ENCODE results near the gene FPGS.

The FPGS gene

GRCh38 chr9:127796852-127797370 is 5.8 kb upstream of the FPGS start:
- H4K20me1 ChIP-seq (ENCODE audit: control insufficient read depth, insufficient read depth, low read depth, low read length) = no peaks in the 10 kb centered on the region
- peaks cover 50% of the 10 kb centered on the region for H3K4me1 ChIP-seq (ENCODE audit: control insufficient read depth, low read length)
- H3K27me3 ChIP-seq (ENCODE audit: control insufficient read depth, low read length) = no peaks in the 10 kb centered on the region
- no peaks in the 10 kb centered on the region for H3K9me3 ChIP-seq (ENCODE audit: control insufficient read depth, insufficient read depth, low read length)
- H3K27ac ChIP-seq (ENCODE audit: low read depth, low read length) = peak overlapping the region; percentile 81
- no peaks in the 10 kb centered on the region for H3K79me2 ChIP-seq (ENCODE audit: control insufficient read depth, low read length)
- H3K36me3 ChIP-seq (ENCODE audit: control insufficient read depth, low read length) = peaks cover 17% of the 10 kb centered on the region
- peak overlapping the region; percentile 45 for H3K4me3 ChIP-seq (ENCODE audit: low read length)
- H3K9me2 ChIP-seq (replicated peaks; ENCODE audit: control insufficient read depth, low read length) = no peaks in the 10 kb centered on the region
- H3F3A ChIP-seq (ENCODE audit: control insufficient read depth, insufficient read depth) = peaks cover 44% of the 10 kb centered on the region
- TF ChIP-seq EZH2phosphoT487 (IDR thresholded peaks at IDR 0.05; ENCODE audit: borderline replicate concordance, low read length) (no peak), CTCF (IDR thresholded peaks at IDR 0.05; ENCODE audit: low read depth, low read length, poor library complexity, severe bottlenecking) (no peak)
- peak overlapping the region; percentile 57 for H3K4me2 ChIP-seq (ENCODE audit: low read length)

- peak overlapping the region; percentile 66 for H3K27ac ChIP-seq (ENCODE audit: low read depth, low read length)
Measured at GRCh38 chr9:127801955-127802575, 617 bp upstream of the FPGS start.

GRCh38 chr9:127803507-127804352 is 1.0 kb downstream of the FPGS start:
- Histone ChIP-seq H3F3A (ENCODE audit: control insufficient read depth, insufficient read depth) (peaks cover 4% of the 10 kb centered on the region; the same call in 1 of the 2 replicates), H3K4me2 (ENCODE audit: low read length) (peak overlapping the region; percentile 83), H3K4me3 (ENCODE audit: low read length) (peak overlapping the region; percentile 91), H3K27me3 (ENCODE audit: control insufficient read depth, low read length) (no peaks in the 10 kb centered on the region), H3K36me3 (ENCODE audit: control insufficient read depth, low read length) (peaks cover 37% of the 10 kb centered on the region), H3K9me3 (ENCODE audit: control insufficient read depth, insufficient read depth, low read length) (no peaks in the 10 kb centered on the region), H3K79me2 (ENCODE audit: control insufficient read depth, low read length) (peaks cover 36% of the 10 kb centered on the region), H4K20me1 (ENCODE audit: control insufficient read depth, insufficient read depth, low read depth, low read length) (peaks cover 6% of the 10 kb centered on the region; the same call in 1 of the 2 replicates), H3K4me1 (ENCODE audit: control insufficient read depth, low read length) (peaks cover 24% of the 10 kb centered on the region), H3K27ac (ENCODE audit: low read depth, low read length) (peak overlapping the region; percentile 65), H3K9me2 (replicated peaks; ENCODE audit: control insufficient read depth, low read length) (no peaks in the 10 kb centered on the region)
- no peak for TF ChIP-seq CTCF (IDR thresholded peaks at IDR 0.05; ENCODE audit: low read depth, low read length, poor library complexity, severe bottlenecking)
- TF ChIP-seq EZH2phosphoT487 (IDR thresholded peaks at IDR 0.05; ENCODE audit: borderline replicate concordance, low read length) = no peak

More at GRCh38 chr9:127801955-127802575, 617 bp upstream of the FPGS start:
- Histone ChIP-seq H3K4me3 (ENCODE audit: low read length) (peak overlapping the region; percentile 91), H4K20me1 (ENCODE audit: control insufficient read depth, insufficient read depth, low read depth, low read length) (peaks cover 6% of the 10 kb centered on the region; the same call in 1 of the 2 replicates), H3K36me3 (ENCODE audit: control insufficient read depth, low read length) (peaks cover 21% of the 10 kb centered on the region), H3F3A (ENCODE audit: control insufficient read depth, insufficient read depth) (peaks cover 17% of the 10 kb centered on the region), H3K4me2 (ENCODE audit: low read length) (peak overlapping the region; percentile 97), H3K4me1 (ENCODE audit: control insufficient read depth, low read length) (peaks cover 39% of the 10 kb centered on the region), H3K9me3 (ENCODE audit: control insufficient read depth, insufficient read depth, low read length) (no peaks in the 10 kb centered on the region), H3K79me2 (ENCODE audit: control insufficient read depth, low read length) (peaks cover 36% of the 10 kb centered on the region), H3K9me2 (replicated peaks; ENCODE audit: control insufficient read depth, low read length) (no peaks in the 10 kb centered on the region), H3K27me3 (ENCODE audit: control insufficient read depth, low read length) (no peaks in the 10 kb centered on the region)
- TF ChIP-seq CTCF (IDR thresholded peaks at IDR 0.05; ENCODE audit: low read depth, low read length, poor library complexity, severe bottlenecking) = peak; percentile 27
- no peak for TF ChIP-seq EZH2phosphoT487 (IDR thresholded peaks at IDR 0.05; ENCODE audit: borderline replicate concordance, low read length)

All from DOHH2 (cell line).